ENCODE measurements around the gene UBE2G1.
"Not testable (repeated sequence)": the region's sequence is repeated elsewhere in the genome, so short reads cannot be mapped to it uniquely, and the experiment has no call there.

Gene UBE2G1

GRCh38 chr17:4366327-4367063 is at the start of gene UBE2G1:
Gene UBE2G1 (minus strand): TSS chr17:4366675. CDS start chr17:4366316, 359 bp downstream.
- DNase-seq = peak; percentile 99

GRCh38 chr17:4412933-4413831 is 46.7 kb upstream of the UBE2G1 start:
- DNase-seq = peak; percentile 87

GRCh38 chr17:4411201-4411600 is 44.7 kb upstream of the UBE2G1 start:
- no peak for DNase-seq

GRCh38 chr17:4409659-4410058 is 43.2 kb upstream of the UBE2G1 start:
- DNase-seq = no peak

GRCh38 chr17:4407851-4408250 is 41.4 kb upstream of the UBE2G1 start:
- DNase-seq = no peak

- no peak for DNase-seq
Measured at GRCh38 chr17:4407216-4407615, 40.7 kb upstream of the UBE2G1 start.

- no peak for DNase-seq
Measured at GRCh38 chr17:4406386-4406785, 39.9 kb upstream of the UBE2G1 start.

GRCh38 chr17:4405699-4406098 is 39.2 kb upstream of the UBE2G1 start:
- DNase-seq = no peak

GRCh38 chr17:4405038-4405669 is 38.7 kb upstream of the UBE2G1 start:
- DNase-seq = no peak

- no peak for DNase-seq
Measured at GRCh38 chr17:4397840-4398239, 31.4 kb upstream of the UBE2G1 start.

GRCh38 chr17:4395111-4395478 is 28.6 kb upstream of the UBE2G1 start:
- no peak for DNase-seq

GRCh38 chr17:4394208-4395110 is 28.0 kb upstream of the UBE2G1 start:
- no peak for DNase-seq

GRCh38 chr17:4393806-4394205 is 27.3 kb upstream of the UBE2G1 start:
- DNase-seq = no peak

- no peak for DNase-seq
Measured at GRCh38 chr17:4389079-4389478, 22.6 kb upstream of the UBE2G1 start.

GRCh38 chr17:4387137-4387536 is 20.7 kb upstream of the UBE2G1 start:
- no peak for DNase-seq

GRCh38 chr17:4386406-4386805 is 19.9 kb upstream of the UBE2G1 start:
- no peak for DNase-seq

GRCh38 chr17:4381690-4382671 is 15.5 kb upstream of the UBE2G1 start:
- DNase-seq = no peak

GRCh38 chr17:4378626-4379025 is 12.2 kb upstream of the UBE2G1 start:
- DNase-seq = no peak

GRCh38 chr17:4377247-4377646 is 10.8 kb upstream of the UBE2G1 start:
- DNase-seq = not testable (repeated sequence)

GRCh38 chr17:4375796-4376440 is 9.4 kb upstream of the UBE2G1 start:
- not testable (repeated sequence) for DNase-seq
